Measurements from ENCODE around the gene BMAL2. TPM values are rescaled to one million over a fixed set of nuclear protein-coding genes. Genes with fewer than 3 reads are reported as not detected.
A peak's percentile ranks its signal among the peaks of the same experiment; 100 is the strongest.

The BMAL2 gene
- total and polyA plus RNA-seq, 2 donors (not counting 1 experiment from before 2014, with no cell fraction given) = 15.5 to 44.9 TPM

DNA sequence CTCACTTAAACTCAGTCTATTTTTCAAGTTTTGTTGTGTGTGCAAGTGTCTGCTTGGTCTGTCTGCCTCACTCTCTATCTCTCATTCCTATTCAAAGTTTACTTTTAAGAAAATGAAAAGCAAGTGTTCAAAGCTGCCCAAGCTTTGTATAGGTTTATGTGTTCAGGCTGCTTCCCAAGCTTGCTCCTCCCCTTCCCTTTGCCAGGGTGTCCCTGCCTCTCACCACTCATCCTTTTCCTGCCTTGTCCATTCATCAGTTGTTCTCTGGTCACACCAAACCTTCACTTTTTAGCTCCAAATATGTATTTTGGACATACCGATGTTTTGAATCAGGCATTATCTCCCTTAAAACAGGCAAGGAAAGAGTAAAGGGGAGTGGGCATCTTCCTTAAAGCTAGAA, 47.2 kb upstream of the BMAL2 start:
- Histone ChIP-seq H4K20me1 (ENCODE audit: control insufficient read depth, extremely low read depth, insufficient read depth, low read length) (no peaks in the 10 kb centered on the region), H3K4me2 (ENCODE audit: extremely low read depth, insufficient read depth, low read length) (no peak overlapping the region), H3K9ac (ENCODE audit: insufficient read depth, low read length) (no peak overlapping the region), H3K36me3 (ENCODE audit: control insufficient read depth, insufficient read depth, low read length) (no peaks in the 10 kb centered on the region), H3K27me3 (ENCODE audit: control insufficient read depth, insufficient read depth, low read length) (no peaks in the 10 kb centered on the region), H3K27ac (ENCODE audit: insufficient read depth, low read length) (no peak overlapping the region), H3K9me3 (ENCODE audit: control insufficient read depth, insufficient read depth, low read depth, low read length) (no peaks in the 10 kb centered on the region), H3K4me1 (ENCODE audit: control insufficient read depth, extremely low read depth, insufficient read depth, low read length) (no peaks in the 10 kb centered on the region), H2AFZ (ENCODE audit: low read length) (no peak overlapping the region), H3K79me2 (ENCODE audit: control insufficient read depth, insufficient read depth, low read length) (no peaks in the 10 kb centered on the region), H3K4me3 (replicated peaks in 1 of 4; ENCODE audit: control extremely low read depth in 1 of 4, insufficient read depth in 1 of 4, low read depth in 3 of 4, low read length in 4 of 4) (no peak overlapping the region)
- DNase-seq (ENCODE audit: low read depth in 2 of 2) = peak in 1 of 2 donors; percentile 51
- TF ChIP-seq, protein P1, sequence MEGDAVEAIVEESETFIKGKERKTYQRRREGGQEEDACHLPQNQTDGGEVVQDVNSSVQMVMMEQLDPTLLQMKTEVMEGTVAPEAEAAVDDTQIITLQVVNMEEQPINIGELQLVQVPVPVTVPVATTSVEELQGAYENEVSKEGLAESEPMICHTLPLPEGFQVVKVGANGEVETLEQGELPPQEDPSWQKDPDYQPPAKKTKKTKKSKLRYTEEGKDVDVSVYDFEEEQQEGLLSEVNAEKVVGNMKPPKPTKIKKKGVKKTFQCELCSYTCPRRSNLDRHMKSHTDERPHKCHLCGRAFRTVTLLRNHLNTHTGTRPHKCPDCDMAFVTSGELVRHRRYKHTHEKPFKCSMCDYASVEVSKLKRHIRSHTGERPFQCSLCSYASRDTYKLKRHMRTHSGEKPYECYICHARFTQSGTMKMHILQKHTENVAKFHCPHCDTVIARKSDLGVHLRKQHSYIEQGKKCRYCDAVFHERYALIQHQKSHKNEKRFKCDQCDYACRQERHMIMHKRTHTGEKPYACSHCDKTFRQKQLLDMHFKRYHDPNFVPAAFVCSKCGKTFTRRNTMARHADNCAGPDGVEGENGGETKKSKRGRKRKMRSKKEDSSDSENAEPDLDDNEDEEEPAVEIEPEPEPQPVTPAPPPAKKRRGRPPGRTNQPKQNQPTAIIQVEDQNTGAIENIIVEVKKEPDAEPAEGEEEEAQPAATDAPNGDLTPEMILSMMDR (conservative IDR thresholded peaks at IDR 0.05 in 1 of 2, IDR thresholded peaks at IDR 0.05 in 1 of 2; ENCODE audit: low read depth in 1 of 2, low read length in 2 of 2) = no peak
- no peak for TF ChIP-seq EZH2 (IDR thresholded peaks at IDR 0.05; ENCODE audit: low read length, missing control alignments)

DNA sequence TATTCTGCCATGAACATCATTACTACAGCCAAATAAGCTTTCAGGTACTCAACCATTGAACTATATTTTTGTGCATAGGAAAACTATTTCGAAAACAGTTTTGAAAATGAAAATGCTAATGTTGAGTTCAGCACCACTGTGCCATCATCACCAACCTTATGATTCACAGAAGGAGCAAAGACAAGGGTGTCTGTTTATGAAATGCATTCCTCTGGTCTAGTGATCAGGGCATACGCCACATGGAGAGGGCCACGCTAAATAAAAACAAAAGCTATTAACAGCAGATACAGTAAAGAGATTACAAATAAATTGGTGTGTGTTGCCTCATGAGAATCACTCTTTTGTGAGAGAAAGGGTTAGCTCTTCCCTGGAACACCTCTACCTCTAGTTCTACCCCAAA, 43.2 kb upstream of the BMAL2 start:
- TF ChIP-seq, protein P1 (conservative IDR thresholded peaks at IDR 0.05 in 1 of 2, IDR thresholded peaks at IDR 0.05 in 1 of 2; ENCODE audit: low read depth in 1 of 2, low read length in 2 of 2) = no peak
- no peak for TF ChIP-seq EZH2 (IDR thresholded peaks at IDR 0.05; ENCODE audit: low read length, missing control alignments)
- Histone ChIP-seq H3K36me3 (ENCODE audit: control insufficient read depth, insufficient read depth, low read length) (no peaks in the 10 kb centered on the region), H2AFZ (ENCODE audit: low read length) (no peak overlapping the region), H3K4me1 (ENCODE audit: control insufficient read depth, extremely low read depth, insufficient read depth, low read length) (no peaks in the 10 kb centered on the region), H3K4me2 (ENCODE audit: extremely low read depth, insufficient read depth, low read length) (no peak overlapping the region), H3K27me3 (ENCODE audit: control insufficient read depth, insufficient read depth, low read length) (no peaks in the 10 kb centered on the region), H3K79me2 (ENCODE audit: control insufficient read depth, insufficient read depth, low read length) (no peaks in the 10 kb centered on the region), H3K27ac (ENCODE audit: insufficient read depth, low read length) (no peak overlapping the region), H3K9me3 (ENCODE audit: control insufficient read depth, insufficient read depth, low read depth, low read length) (no peaks in the 10 kb centered on the region), H4K20me1 (ENCODE audit: control insufficient read depth, extremely low read depth, insufficient read depth, low read length) (no peaks in the 10 kb centered on the region), H3K4me3 (replicated peaks in 1 of 4; ENCODE audit: control extremely low read depth in 1 of 4, insufficient read depth in 1 of 4, low read depth in 3 of 4, low read length in 4 of 4) (no peak overlapping the region), H3K9ac (ENCODE audit: insufficient read depth, low read length) (no peak overlapping the region)
- peak in 1 of 2 donors; percentile 37 for DNase-seq (ENCODE audit: low read depth in 2 of 2)

DNA sequence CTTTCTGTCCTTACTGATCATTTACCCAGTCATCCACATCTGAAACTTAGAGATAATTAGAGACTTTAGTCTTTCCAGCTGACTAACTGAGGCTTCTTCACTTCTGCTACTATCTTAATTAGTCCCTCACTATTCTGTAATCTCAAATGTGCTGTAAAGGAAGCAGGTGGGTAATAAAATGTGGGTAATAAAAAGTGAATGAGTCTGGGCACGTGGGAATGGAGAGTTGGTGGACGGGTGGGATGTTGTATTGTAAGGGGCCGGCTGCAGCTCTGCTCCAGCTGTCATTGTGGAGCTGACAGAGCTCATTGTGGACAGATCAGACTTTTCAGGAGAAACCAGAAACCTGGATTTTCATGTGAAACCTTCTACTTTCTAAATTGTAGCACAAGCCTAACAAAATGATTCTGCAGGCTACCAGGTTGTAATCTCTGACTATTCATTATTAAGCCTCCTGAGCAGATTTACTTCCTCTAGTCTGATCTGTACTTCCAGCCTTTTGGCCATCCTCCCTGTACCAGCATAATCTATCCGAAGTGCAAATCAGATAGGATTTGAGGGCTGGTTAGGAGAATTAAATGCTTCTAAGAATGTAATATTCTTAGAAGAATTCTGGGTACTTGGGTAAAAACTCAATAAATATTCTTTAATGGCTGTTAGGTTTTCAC, 42.0 kb upstream of the BMAL2 start:
- Histone ChIP-seq H4K20me1 (ENCODE audit: control insufficient read depth, extremely low read depth, insufficient read depth, low read length) (no peaks in the 10 kb centered on the region), H3K4me1 (ENCODE audit: control insufficient read depth, extremely low read depth, insufficient read depth, low read length) (no peaks in the 10 kb centered on the region), H2AFZ (ENCODE audit: low read length) (no peak overlapping the region), H3K9ac (ENCODE audit: insufficient read depth, low read length) (no peak overlapping the region), H3K4me2 (ENCODE audit: extremely low read depth, insufficient read depth, low read length) (no peak overlapping the region), H3K79me2 (ENCODE audit: control insufficient read depth, insufficient read depth, low read length) (no peaks in the 10 kb centered on the region), H3K4me3 (replicated peaks in 1 of 4; ENCODE audit: control extremely low read depth in 1 of 4, insufficient read depth in 1 of 4, low read depth in 3 of 4, low read length in 4 of 4) (no peak overlapping the region), H3K27ac (ENCODE audit: insufficient read depth, low read length) (no peak overlapping the region), H3K36me3 (ENCODE audit: control insufficient read depth, insufficient read depth, low read length) (no peaks in the 10 kb centered on the region), H3K27me3 (ENCODE audit: control insufficient read depth, insufficient read depth, low read length) (no peaks in the 10 kb centered on the region), H3K9me3 (ENCODE audit: control insufficient read depth, insufficient read depth, low read depth, low read length) (no peaks in the 10 kb centered on the region)
- DNase-seq (ENCODE audit: low read depth in 2 of 2) = no peak
- TF ChIP-seq, protein P1 (conservative IDR thresholded peaks at IDR 0.05 in 1 of 2, IDR thresholded peaks at IDR 0.05 in 1 of 2; ENCODE audit: low read depth in 1 of 2, low read length in 2 of 2) = no peak

Data from fibroblast of lung (primary cell).